ENCODE measurements around the gene PRR23E. TPM values are rescaled to one million over a fixed set of nuclear protein-coding genes. Genes with fewer than 3 reads are reported as not detected.

Gene PRR23E
- total RNA-seq, 1 experiment from 2014 or later: not detected

- no peak for DNase-seq (ENCODE audit: unreplicated experiment)
- intact Hi-C loops (cut with micrococcal nuclease): no loop called here
- ChIA-PET CTCF (no interaction called here), POLR2A (interaction anchor here (0.8 kb wide), 1 partner anchor 40 kb away, joined by 4 read pairs; no protein-coding TSS in a partner anchor)
- BruUV-seq (replicated peaks): no TSS peak
- no peaks in the 10 kb centered on the region for H3K36me3 Mint-ChIP-seq (ENCODE audit: insufficient read depth, unreplicated experiment)
- H3K9me3 Mint-ChIP-seq (ENCODE audit: unreplicated experiment): no peaks in the 10 kb centered on the region
- TF ChIP-seq, protein P1, sequence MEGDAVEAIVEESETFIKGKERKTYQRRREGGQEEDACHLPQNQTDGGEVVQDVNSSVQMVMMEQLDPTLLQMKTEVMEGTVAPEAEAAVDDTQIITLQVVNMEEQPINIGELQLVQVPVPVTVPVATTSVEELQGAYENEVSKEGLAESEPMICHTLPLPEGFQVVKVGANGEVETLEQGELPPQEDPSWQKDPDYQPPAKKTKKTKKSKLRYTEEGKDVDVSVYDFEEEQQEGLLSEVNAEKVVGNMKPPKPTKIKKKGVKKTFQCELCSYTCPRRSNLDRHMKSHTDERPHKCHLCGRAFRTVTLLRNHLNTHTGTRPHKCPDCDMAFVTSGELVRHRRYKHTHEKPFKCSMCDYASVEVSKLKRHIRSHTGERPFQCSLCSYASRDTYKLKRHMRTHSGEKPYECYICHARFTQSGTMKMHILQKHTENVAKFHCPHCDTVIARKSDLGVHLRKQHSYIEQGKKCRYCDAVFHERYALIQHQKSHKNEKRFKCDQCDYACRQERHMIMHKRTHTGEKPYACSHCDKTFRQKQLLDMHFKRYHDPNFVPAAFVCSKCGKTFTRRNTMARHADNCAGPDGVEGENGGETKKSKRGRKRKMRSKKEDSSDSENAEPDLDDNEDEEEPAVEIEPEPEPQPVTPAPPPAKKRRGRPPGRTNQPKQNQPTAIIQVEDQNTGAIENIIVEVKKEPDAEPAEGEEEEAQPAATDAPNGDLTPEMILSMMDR (IDR thresholded peaks at IDR 0.05; ENCODE audit: unreplicated experiment): no peak
- H3K27me3 Mint-ChIP-seq (ENCODE audit: insufficient read depth, unreplicated experiment): no peaks in the 10 kb centered on the region
- no peak overlapping the region for H3K4me3 Mint-ChIP-seq (ENCODE audit: unreplicated experiment)
- peaks cover 8% of the 10 kb centered on the region for H3K4me1 Mint-ChIP-seq (ENCODE audit: insufficient read depth, unreplicated experiment)
- no peak overlapping the region for H3K27ac Mint-ChIP-seq (ENCODE audit: low read depth, unreplicated experiment)
Observed at GRCh38 chr3:127224118-127224517, 31.2 kb downstream of the PRR23E start.

GRCh38 chr3:127226457-127226856, 33.5 kb downstream of the PRR23E start:
- BruUV-seq (replicated peaks): no TSS peak
- TF ChIP-seq, protein P1 (IDR thresholded peaks at IDR 0.05; ENCODE audit: unreplicated experiment): no peak
- H3K4me1 Mint-ChIP-seq (ENCODE audit: insufficient read depth, unreplicated experiment): peaks cover 8% of the 10 kb centered on the region
- POLR2A ChIA-PET: interaction anchor here (0.6 to 0.8 kb wide), 2 partner anchors 16 to 109 kb away, joined by 3 to 4 read pairs; no protein-coding TSS in a partner anchor
- H3K36me3 Mint-ChIP-seq (ENCODE audit: insufficient read depth, unreplicated experiment): no peaks in the 10 kb centered on the region
- H3K27ac Mint-ChIP-seq (ENCODE audit: low read depth, unreplicated experiment): peak overlapping the region; percentile 72
- H3K27me3 Mint-ChIP-seq (ENCODE audit: insufficient read depth, unreplicated experiment): no peaks in the 10 kb centered on the region
- peak overlapping the region; percentile 55 for H3K4me3 Mint-ChIP-seq (ENCODE audit: unreplicated experiment)
- CTCF ChIA-PET: interaction anchor here (1.0 kb wide), 1 partner anchor 108 kb away, joined by 3 read pairs; no protein-coding TSS in a partner anchor
- intact Hi-C loops (cut with micrococcal nuclease): no loop called here
- H3K9me3 Mint-ChIP-seq (ENCODE audit: unreplicated experiment): peaks cover 7% of the 10 kb centered on the region
- DNase-seq (ENCODE audit: unreplicated experiment): peak; percentile 48

GRCh38 chr3:127226946-127227842, 34.3 kb downstream of the PRR23E start:
- intact Hi-C loops (cut with micrococcal nuclease): no loop called here
- ChIA-PET POLR2A (interaction anchor here (0.6 to 0.8 kb wide), 2 partner anchors 17 to 514 kb away, joined by 3 read pairs; no protein-coding TSS in a partner anchor), CTCF (interaction anchor here (0.7 to 1.0 kb wide), 2 partner anchors 21 to 108 kb away, joined by 3 read pairs; no protein-coding TSS in a partner anchor)
- H3K27me3 Mint-ChIP-seq (ENCODE audit: insufficient read depth, unreplicated experiment): no peaks in the 10 kb centered on the region
- H3K4me3 Mint-ChIP-seq (ENCODE audit: unreplicated experiment): peak overlapping the region; percentile 55
- peak; percentile 47 for DNase-seq (ENCODE audit: unreplicated experiment)
- no peaks in the 10 kb centered on the region for H3K36me3 Mint-ChIP-seq (ENCODE audit: insufficient read depth, unreplicated experiment)
- H3K27ac Mint-ChIP-seq (ENCODE audit: low read depth, unreplicated experiment): peak overlapping the region; percentile 72
- TF ChIP-seq, protein P1 (IDR thresholded peaks at IDR 0.05; ENCODE audit: unreplicated experiment): no peak
- peaks cover 7% of the 10 kb centered on the region for H3K9me3 Mint-ChIP-seq (ENCODE audit: unreplicated experiment)
- BruUV-seq (replicated peaks): TSS peak; percentile 27
- H3K4me1 Mint-ChIP-seq (ENCODE audit: insufficient read depth, unreplicated experiment): peaks cover 8% of the 10 kb centered on the region

DNA sequence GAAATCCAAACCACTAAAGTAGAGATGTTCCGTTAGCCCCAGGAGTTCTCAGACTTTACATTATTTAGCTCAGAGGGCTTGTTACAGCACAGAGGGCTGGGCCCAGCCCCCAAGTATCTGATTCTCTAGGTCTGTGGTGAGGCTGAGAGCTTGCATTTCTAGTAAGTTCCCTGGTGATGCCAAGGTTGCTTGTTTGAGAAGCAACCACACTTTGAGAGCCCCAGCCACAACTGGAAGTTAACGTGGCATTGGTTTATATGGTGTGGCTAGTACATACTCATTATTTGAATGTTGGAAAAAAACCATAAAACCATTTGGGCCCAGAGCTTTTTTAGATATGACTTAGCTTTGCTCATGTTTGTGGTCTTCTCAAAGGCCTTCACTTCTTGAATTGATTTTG, 35.9 kb downstream of the PRR23E start:
- POLR2A ChIA-PET: no interaction called here

More for the DNA sequence above, 35.9 kb downstream of the PRR23E start:
- Mint-ChIP-seq H3K27me3 (ENCODE audit: insufficient read depth, unreplicated experiment) (no peaks in the 10 kb centered on the region), H3K4me3 (ENCODE audit: unreplicated experiment) (no peak overlapping the region), H3K27ac (ENCODE audit: low read depth, unreplicated experiment) (no peak overlapping the region), H3K36me3 (ENCODE audit: insufficient read depth, unreplicated experiment) (no peaks in the 10 kb centered on the region), H3K4me1 (ENCODE audit: insufficient read depth, unreplicated experiment) (peaks cover 8% of the 10 kb centered on the region), H3K9me3 (ENCODE audit: unreplicated experiment) (peaks cover 11% of the 10 kb centered on the region)
- intact Hi-C loops (cut with micrococcal nuclease): no loop called here
- no TSS peak for BruUV-seq (replicated peaks)
- CTCF ChIA-PET: interaction anchor here (0.7 kb wide), 1 partner anchor 23 kb away, joined by 3 read pairs; no protein-coding TSS in a partner anchor
- no peak for DNase-seq (ENCODE audit: unreplicated experiment)
- TF ChIP-seq, protein P1 (IDR thresholded peaks at IDR 0.05; ENCODE audit: unreplicated experiment): no peak
